Measurements from ENCODE around the gene MRRF. TPM values are rescaled to one million over a fixed set of nuclear protein-coding genes. Genes with fewer than 3 reads are reported as not detected.

Gene MRRF
- total RNA-seq, 1 experiment from 2014 or later, result 45.7 TPM

DNA sequence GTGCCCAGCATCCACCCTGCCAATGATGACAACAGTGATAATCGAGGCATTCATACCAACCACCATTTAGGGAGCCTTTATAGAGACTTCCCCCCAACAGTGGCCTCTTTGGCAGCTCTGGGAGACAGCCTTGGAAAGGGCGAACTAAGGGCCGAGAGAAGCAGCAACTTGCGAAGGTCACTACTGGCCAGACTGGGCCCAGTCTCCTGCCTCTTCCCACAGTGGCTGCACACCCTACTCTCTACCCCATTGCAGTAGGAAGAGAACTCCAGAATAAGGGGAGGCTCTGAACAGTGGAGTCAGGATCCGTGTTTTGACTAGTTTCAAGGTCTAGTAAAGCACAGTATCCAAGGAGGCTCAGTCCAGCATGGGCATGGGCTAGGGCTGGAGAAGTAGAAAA is 41.2 kb upstream of the MRRF start:
- no peaks in the 10 kb centered on the region for H3K9me3 Mint-ChIP-seq (ENCODE audit: low read depth, unreplicated experiment)
- CTCF ChIA-PET, result no interaction called here
- DNase-seq, result no peak
- intact Hi-C loops (cut with micrococcal nuclease; ENCODE audit: unreplicated experiment), result no loop called here
- H3K4me1 Mint-ChIP-seq (ENCODE audit: low read depth, unreplicated experiment), result peaks cover under 1% of the 10 kb centered on the region
- H3K27ac Mint-ChIP-seq (ENCODE audit: unreplicated experiment), result no peak overlapping the region
- no TSS peak for BruUV-seq (replicated peaks)
- H3K36me3 Mint-ChIP-seq (ENCODE audit: insufficient read depth, unreplicated experiment), result no peaks in the 10 kb centered on the region
- H3K4me3 Mint-ChIP-seq (ENCODE audit: low read depth, unreplicated experiment), result no peak overlapping the region
- TF ChIP-seq, protein P1, sequence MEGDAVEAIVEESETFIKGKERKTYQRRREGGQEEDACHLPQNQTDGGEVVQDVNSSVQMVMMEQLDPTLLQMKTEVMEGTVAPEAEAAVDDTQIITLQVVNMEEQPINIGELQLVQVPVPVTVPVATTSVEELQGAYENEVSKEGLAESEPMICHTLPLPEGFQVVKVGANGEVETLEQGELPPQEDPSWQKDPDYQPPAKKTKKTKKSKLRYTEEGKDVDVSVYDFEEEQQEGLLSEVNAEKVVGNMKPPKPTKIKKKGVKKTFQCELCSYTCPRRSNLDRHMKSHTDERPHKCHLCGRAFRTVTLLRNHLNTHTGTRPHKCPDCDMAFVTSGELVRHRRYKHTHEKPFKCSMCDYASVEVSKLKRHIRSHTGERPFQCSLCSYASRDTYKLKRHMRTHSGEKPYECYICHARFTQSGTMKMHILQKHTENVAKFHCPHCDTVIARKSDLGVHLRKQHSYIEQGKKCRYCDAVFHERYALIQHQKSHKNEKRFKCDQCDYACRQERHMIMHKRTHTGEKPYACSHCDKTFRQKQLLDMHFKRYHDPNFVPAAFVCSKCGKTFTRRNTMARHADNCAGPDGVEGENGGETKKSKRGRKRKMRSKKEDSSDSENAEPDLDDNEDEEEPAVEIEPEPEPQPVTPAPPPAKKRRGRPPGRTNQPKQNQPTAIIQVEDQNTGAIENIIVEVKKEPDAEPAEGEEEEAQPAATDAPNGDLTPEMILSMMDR (IDR thresholded peaks at IDR 0.05; ENCODE audit: unreplicated experiment), result no peak
- H3K27me3 Mint-ChIP-seq (ENCODE audit: unreplicated experiment), result peaks cover 82% of the 10 kb centered on the region

DNA sequence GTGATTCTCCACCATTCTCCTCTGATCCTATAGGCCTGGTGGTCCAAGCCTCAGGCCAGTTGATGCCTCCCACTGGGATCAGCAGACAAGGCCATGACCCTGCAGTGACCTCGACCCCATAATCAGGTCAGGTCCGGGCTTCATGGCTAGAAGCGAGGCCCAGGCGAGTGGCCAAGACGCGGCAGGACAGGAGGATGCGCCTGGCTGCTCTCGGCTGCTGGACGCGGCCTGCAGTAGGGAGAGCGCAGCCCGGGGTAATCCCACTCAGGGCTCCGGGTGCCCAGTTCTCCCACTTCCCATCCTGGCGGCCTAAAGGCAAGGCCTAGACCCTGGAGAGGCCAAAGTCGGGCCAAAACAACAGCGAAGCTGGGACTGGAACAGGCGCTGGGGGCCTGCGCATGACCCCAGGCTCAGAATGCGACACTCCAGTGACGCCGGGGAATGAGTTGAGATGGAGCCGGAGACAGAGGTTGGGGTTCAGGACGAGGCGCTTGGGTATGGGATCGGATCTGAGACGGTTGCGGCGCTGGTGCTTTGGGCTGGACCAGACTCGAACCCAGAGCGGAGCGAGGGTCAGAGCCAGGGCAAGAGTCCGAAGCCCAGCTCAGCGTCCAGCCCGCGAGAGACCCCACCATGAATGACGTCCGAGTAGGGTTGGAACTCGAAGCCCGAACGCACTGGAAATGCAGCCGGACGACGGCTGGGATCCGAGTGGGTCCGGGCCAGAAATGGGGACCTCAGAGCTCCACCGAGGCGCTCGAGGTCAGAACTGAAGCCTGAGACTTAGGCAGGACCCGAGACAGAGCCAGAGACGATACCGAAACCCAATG is 39.2 kb upstream of the MRRF start:
- H3K27ac Mint-ChIP-seq (ENCODE audit: unreplicated experiment), result no peak overlapping the region
- DNase-seq, result no peak
- no peaks in the 10 kb centered on the region for H3K36me3 Mint-ChIP-seq (ENCODE audit: insufficient read depth, unreplicated experiment)
- H3K27me3 Mint-ChIP-seq (ENCODE audit: unreplicated experiment), result peaks cover 61% of the 10 kb centered on the region
- no peak overlapping the region for H3K4me3 Mint-ChIP-seq (ENCODE audit: low read depth, unreplicated experiment)
- TF ChIP-seq, protein P1 (IDR thresholded peaks at IDR 0.05; ENCODE audit: unreplicated experiment), result no peak
- CTCF ChIA-PET, result no interaction called here
- no peaks in the 10 kb centered on the region for H3K4me1 Mint-ChIP-seq (ENCODE audit: low read depth, unreplicated experiment)
- H3K9me3 Mint-ChIP-seq (ENCODE audit: low read depth, unreplicated experiment), result no peaks in the 10 kb centered on the region
- intact Hi-C loops (cut with micrococcal nuclease; ENCODE audit: unreplicated experiment), result no loop called here
- BruUV-seq (replicated peaks), result no TSS peak

DNA sequence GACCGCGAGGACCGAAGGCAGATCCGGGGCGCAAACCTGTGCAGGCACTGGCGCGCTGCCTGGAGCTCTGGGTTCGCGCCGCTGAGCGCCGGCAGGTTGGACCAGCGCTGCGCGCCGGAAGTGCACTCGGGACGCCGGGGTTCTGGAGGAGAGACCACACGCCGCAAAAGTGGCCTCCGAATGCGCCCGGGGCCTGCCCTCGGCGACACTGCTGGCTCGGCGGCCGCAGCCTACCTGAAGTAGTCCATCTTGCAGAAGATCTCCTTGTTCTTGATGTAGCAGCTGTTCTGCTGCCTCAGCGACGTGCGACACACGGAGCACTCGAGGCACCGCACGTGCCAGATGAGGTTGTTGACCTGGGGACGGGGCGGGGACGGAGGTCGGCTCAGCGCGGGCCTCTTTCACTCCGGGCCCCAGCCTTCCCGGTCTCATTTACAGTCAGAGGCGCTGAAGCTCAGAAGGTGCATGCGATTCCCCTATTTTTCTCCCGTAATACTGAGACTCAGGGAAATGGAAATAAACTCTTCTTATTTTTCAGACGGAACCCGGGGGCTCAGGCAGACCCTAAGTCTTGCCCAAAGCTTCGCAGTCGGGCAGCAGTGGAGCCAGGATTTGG is 38.4 kb upstream of the MRRF start:
- no peak overlapping the region for H3K4me3 Mint-ChIP-seq (ENCODE audit: low read depth, unreplicated experiment)
- H3K27me3 Mint-ChIP-seq (ENCODE audit: unreplicated experiment), result peaks cover 59% of the 10 kb centered on the region
- CTCF ChIA-PET, result no interaction called here
- intact Hi-C loops (cut with micrococcal nuclease; ENCODE audit: unreplicated experiment), result no loop called here
- no peak overlapping the region for H3K27ac Mint-ChIP-seq (ENCODE audit: unreplicated experiment)
- BruUV-seq (replicated peaks), result no TSS peak
- DNase-seq, result no peak
- TF ChIP-seq, protein P1 (IDR thresholded peaks at IDR 0.05; ENCODE audit: unreplicated experiment), result no peak
- H3K9me3 Mint-ChIP-seq (ENCODE audit: low read depth, unreplicated experiment), result no peaks in the 10 kb centered on the region
- no peaks in the 10 kb centered on the region for H3K4me1 Mint-ChIP-seq (ENCODE audit: low read depth, unreplicated experiment)
- no peaks in the 10 kb centered on the region for H3K36me3 Mint-ChIP-seq (ENCODE audit: insufficient read depth, unreplicated experiment)

DNA sequence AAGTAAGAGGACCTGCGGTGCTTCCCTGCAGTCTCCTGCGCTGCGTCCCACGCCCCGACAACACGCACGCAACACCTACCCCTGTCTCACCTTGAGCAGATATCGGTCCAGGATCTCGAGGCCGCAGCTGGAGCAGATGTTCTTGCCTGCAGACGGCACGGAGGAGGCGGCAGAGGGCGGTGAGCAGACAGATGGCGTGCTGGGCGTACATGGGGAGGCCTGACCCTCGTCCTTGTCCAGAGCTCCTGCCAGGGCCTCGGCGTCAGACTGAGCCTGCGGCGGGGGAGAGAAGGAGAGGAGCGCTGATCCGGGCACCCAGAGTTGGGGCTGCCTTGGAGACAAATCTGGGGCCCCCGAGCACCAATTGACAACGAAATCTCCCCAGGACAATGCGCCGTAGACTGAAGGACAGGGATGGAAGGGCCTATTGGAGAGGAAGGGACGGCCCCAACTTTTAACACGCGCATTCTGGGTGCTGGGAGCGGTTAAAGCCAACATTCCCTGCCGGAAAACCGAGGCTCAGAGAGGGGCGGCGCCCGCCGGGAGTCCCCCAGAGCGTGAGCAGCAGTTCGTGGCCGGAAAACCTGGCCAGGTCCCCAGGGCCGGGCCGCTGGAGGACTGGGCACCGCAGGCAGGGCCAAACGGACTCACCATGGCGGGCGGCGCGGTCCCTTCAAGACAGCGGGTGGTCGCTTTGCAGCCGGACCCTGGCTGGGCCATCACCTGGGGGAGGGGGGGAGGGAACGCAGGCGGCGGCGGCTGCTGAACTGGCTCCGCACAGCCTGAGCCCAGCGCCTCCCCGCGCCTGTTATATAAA is 37.7 kb upstream of the MRRF start:
- intact Hi-C loops (cut with micrococcal nuclease; ENCODE audit: unreplicated experiment), result no loop called here
- Mint-ChIP-seq H3K4me1 (ENCODE audit: low read depth, unreplicated experiment) (no peaks in the 10 kb centered on the region), H3K9me3 (ENCODE audit: low read depth, unreplicated experiment) (no peaks in the 10 kb centered on the region), H3K36me3 (ENCODE audit: insufficient read depth, unreplicated experiment) (no peaks in the 10 kb centered on the region), H3K4me3 (ENCODE audit: low read depth, unreplicated experiment) (no peak overlapping the region), H3K27me3 (ENCODE audit: unreplicated experiment) (peaks cover 57% of the 10 kb centered on the region), H3K27ac (ENCODE audit: unreplicated experiment) (no peak overlapping the region)
- CTCF ChIA-PET, result no interaction called here
- DNase-seq, result no peak
- BruUV-seq (replicated peaks), result no TSS peak
- TF ChIP-seq, protein P1 (IDR thresholded peaks at IDR 0.05; ENCODE audit: unreplicated experiment), result no peak

Data from Calu3 (cell line).